HG02938 (cell line): ENCODE results near the gene AUH.

ENCODE experiments used
- ATAC-seq: cut with Tn5 transposase; IDR thresholded peaks from one replicate; pipeline ENCODE4 v1.9.1; 2021; ENCODE audit warnings: mild to moderate bottlenecking, moderate library complexity; ENCODE audit not compliant: unreplicated experiment

The AUH gene

GRCh38 chr9:91178281-91179236 is 183.2 kb downstream of the AUH start:
- ATAC-seq = no peak

- ATAC-seq = no peak
These were observed 183.9 kb downstream of the AUH start for GRCh38 chr9:91177661-91178280.

GRCh38 chr9:91177081-91177480 is 184.6 kb downstream of the AUH start:
- ATAC-seq = no peak

GRCh38 chr9:91176426-91176825 is 185.3 kb downstream of the AUH start:
- ATAC-seq = no peak

- no peak for ATAC-seq
These were observed 186.9 kb downstream of the AUH start for GRCh38 chr9:91174772-91175171.

- no peak for ATAC-seq
These were observed 189.4 kb downstream of the AUH start for GRCh38 chr9:91172329-91172728.

- ATAC-seq = no peak
These were observed 190.8 kb downstream of the AUH start for GRCh38 chr9:91170951-91171350.

GRCh38 chr9:91166796-91167366 is 194.8 kb downstream of the AUH start:
- no peak for ATAC-seq

- ATAC-seq = no peak
These were observed 196.8 kb downstream of the AUH start for GRCh38 chr9:91164724-91165520.
